Fibroblast of lung (primary cell): ENCODE data around the gene ASTL. TPM values are rescaled to one million over a fixed set of nuclear protein-coding genes. Genes with fewer than 3 reads are reported as not detected.

ENCODE experiments used
- DNase-seq, 2 donors: peaks; one replicate each; pipeline versions ENCODE4 v3.0.0 to v3.0.0-alpha.2; 2010; ENCODE audit warnings: low read depth in 2 of 2
- H2AFZ ChIP-seq: 2 replicates; pipeline ENCODE4 v1.5.1; 2012; ENCODE audit warnings: low read length, control low read depth, inconsistent platforms
- H3K27ac ChIP-seq: 2 replicates; pipeline ENCODE4 v1.5.1; 2011; ENCODE audit warnings: low read length, control low read depth; ENCODE audit not compliant: insufficient read depth
- H3K27me3 ChIP-seq: 2 replicates; pipeline ENCODE4 v1.5.1; 2011; ENCODE audit warnings: mild to moderate bottlenecking, low read length; ENCODE audit not compliant: control insufficient read depth, insufficient read depth
- H3K36me3 ChIP-seq: 2 replicates; pipeline ENCODE4 v1.5.1; 2011; ENCODE audit warnings: low read length; ENCODE audit not compliant: control insufficient read depth, insufficient read depth
- H3K4me1 ChIP-seq: 2 replicates; pipeline ENCODE4 v1.5.1; 2011; ENCODE audit warnings: low read length; ENCODE audit not compliant: control insufficient read depth, insufficient read depth; ENCODE audit errors: extremely low read depth
- H3K4me2 ChIP-seq: 2 replicates; pipeline ENCODE4 v1.5.1; 2011; ENCODE audit warnings: low read length, control low read depth; ENCODE audit not compliant: insufficient read depth; ENCODE audit errors: extremely low read depth
- H3K4me3 ChIP-seq, 4 experiments: fragments of 200-600 bp in 1 of 4; sonication (generic) in 1 of 4; replicated peaks in 1 of 4; 2 replicates each; pipeline ENCODE4 v1.5.1; 2011 to 2016; ENCODE audit warnings: low read length in 4 of 4, low read depth in 3 of 4, mild to moderate bottlenecking in 3 of 4, control low read depth in 2 of 4, inconsistent platforms in 1 of 4, mixed read lengths in 1 of 4; ENCODE audit not compliant: insufficient read depth in 1 of 4; ENCODE audit errors: control extremely low read depth in 1 of 4
- H3K79me2 ChIP-seq: 2 replicates; pipeline ENCODE4 v1.5.1; 2012; ENCODE audit warnings: mild to moderate bottlenecking, low read length, inconsistent platforms; ENCODE audit not compliant: control insufficient read depth, insufficient read depth
- H3K9ac ChIP-seq: 2 replicates; pipeline ENCODE4 v1.5.1; 2011; ENCODE audit warnings: mild to moderate bottlenecking, low read length, control low read depth; ENCODE audit not compliant: insufficient read depth
- H3K9me3 ChIP-seq: 2 replicates; pipeline ENCODE4 v1.5.1; 2012; ENCODE audit warnings: low read depth, low read length; ENCODE audit not compliant: control insufficient read depth, insufficient read depth
- H4K20me1 ChIP-seq: 2 replicates; pipeline ENCODE4 v1.5.1; 2011; ENCODE audit warnings: low read length; ENCODE audit not compliant: control insufficient read depth, insufficient read depth; ENCODE audit errors: extremely low read depth
- EZH2 ChIP-seq: IDR thresholded peaks from 2 replicates; pipeline ENCODE4 v1.5.1; 2012; ENCODE audit warnings: low read length, control low read depth, mild to moderate bottlenecking; ENCODE audit errors: missing control alignments
- polyA plus RNA-seq, 2 donors: library from polyadenylated mRNA; depleted of rRNA in 1 of 2; stranded (reverse) in 1 of 2; unstranded in 1 of 2; fragments of >200 nt; gene quantifications; 2 replicates each; pipeline ENCODE4 v1.2.1, GENCODE V29; 2011 to 2012; ENCODE audit warnings: missing spikeins in 1 of 2
- total RNA-seq: library from RNA; depleted of rRNA; stranded (reverse); fragments of >200 nt; gene quantifications from 2 replicates; pipeline ENCODE4 v1.2.1, GENCODE V29; 2014
- TF ChIP-seq, protein P1 (sequence below), 2 donors: IDR thresholded peaks in 1 of 2; conservative IDR thresholded peaks in 1 of 2; 1 replicate in 1 of 2; 2 replicates in 1 of 2; pipeline ENCODE4 v1.5.1; 2011 to 2012; ENCODE audit warnings: low read length in 2 of 2, control low read depth in 1 of 2, inconsistent platforms in 1 of 2, low read depth in 1 of 2, mild to moderate bottlenecking in 1 of 2

ASTL gene
- total and polyA plus RNA-seq, 2 donors (not counting 1 experiment from before 2014, with no cell fraction given) = not detected

DNA sequence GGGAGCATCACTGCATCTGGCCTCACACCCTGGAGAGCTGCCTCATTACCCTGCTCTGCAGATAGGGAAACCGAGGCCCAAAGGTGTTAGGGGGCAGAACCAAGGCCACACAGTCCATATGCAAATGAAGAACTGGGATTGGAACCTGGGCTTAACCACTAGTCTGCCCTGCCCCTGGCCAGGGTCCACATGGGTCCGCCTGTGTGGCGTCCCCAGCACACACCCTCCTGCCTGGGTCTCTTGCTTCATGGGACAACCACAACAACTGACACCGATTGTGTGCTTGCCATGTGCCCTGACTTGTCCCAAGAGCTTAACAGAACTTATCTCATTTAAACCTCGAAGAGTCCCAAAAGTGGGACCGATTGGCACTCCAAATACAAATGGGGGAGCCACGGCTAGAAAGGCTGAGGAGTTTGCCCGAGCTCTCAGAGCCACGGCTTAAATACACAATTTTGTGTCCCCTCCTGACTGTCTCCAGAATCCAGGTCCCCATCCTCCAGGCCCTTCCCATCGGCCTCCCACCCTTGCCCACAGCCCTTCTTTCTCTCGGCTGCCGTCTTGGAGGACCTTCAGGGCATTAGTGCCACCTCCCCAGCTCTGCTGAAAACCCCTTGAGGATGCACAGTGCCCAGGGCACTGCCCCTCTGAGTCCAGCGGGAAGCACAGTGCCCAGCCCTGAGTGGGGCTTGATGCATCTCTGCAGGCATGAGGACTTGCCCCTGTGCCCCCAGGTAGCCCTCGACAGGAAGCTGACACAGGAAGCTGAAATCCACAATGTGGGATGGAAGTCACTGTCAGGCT lies 12.7 kb upstream of the ASTL start:
- TF ChIP-seq, protein P1, sequence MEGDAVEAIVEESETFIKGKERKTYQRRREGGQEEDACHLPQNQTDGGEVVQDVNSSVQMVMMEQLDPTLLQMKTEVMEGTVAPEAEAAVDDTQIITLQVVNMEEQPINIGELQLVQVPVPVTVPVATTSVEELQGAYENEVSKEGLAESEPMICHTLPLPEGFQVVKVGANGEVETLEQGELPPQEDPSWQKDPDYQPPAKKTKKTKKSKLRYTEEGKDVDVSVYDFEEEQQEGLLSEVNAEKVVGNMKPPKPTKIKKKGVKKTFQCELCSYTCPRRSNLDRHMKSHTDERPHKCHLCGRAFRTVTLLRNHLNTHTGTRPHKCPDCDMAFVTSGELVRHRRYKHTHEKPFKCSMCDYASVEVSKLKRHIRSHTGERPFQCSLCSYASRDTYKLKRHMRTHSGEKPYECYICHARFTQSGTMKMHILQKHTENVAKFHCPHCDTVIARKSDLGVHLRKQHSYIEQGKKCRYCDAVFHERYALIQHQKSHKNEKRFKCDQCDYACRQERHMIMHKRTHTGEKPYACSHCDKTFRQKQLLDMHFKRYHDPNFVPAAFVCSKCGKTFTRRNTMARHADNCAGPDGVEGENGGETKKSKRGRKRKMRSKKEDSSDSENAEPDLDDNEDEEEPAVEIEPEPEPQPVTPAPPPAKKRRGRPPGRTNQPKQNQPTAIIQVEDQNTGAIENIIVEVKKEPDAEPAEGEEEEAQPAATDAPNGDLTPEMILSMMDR (conservative IDR thresholded peaks at IDR 0.05 in 1 of 2, IDR thresholded peaks at IDR 0.05 in 1 of 2; ENCODE audit: low read depth in 1 of 2, low read length in 2 of 2) = no peak
- no peak for TF ChIP-seq EZH2
- H3K36me3 ChIP-seq = no peaks in the 10 kb centered on the region
- H3K27ac ChIP-seq = no peak overlapping the region
- peaks cover 4% of the 10 kb centered on the region for H3K4me1 ChIP-seq
- H3K9me3 ChIP-seq = no peaks in the 10 kb centered on the region
- no peaks in the 10 kb centered on the region for H4K20me1 ChIP-seq
- no peak overlapping the region for H3K4me2 ChIP-seq
- no peaks in the 10 kb centered on the region for H3K79me2 ChIP-seq
- no peak for DNase-seq
- H3K4me3 ChIP-seq = no peak overlapping the region
- H3K9ac ChIP-seq = no peak overlapping the region
- H2AFZ ChIP-seq = no peak overlapping the region
- H3K27me3 ChIP-seq = peaks cover 4% of the 10 kb centered on the region

DNA sequence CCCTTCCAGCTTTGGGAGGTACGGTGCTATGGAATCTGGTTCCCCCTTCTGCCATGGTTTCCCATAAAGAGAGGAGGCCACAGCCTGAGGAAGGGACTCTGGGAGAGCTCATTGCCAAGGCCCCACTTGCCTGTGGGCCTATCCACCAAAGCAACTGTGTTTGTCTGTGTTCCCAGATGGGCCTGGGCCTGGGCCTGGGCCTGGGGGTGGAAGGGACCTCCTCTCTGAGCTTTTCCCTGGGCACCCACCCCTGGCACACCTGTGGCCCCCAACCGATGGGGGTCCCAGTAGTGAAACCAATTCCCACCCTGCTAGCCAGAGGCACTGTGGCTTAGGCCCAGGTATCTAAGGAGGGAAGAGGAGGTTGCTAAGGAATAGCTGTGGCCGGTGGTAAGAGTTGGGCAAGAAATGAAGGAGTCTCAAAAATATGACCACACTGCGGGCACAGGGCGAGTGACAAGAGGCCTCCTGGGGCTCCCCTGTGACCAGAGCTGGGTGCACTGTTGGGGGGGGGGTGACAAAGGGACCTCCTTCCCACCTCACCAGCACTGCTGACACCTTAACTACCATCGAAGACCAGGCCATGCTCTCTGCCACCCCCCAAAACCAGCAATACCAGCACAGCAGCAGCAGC lies 11.8 kb upstream of the ASTL start:
- no peak overlapping the region for H2AFZ ChIP-seq
- no peaks in the 10 kb centered on the region for H3K36me3 ChIP-seq
- peaks cover 4% of the 10 kb centered on the region for H3K4me1 ChIP-seq
- no peak for DNase-seq
- peaks cover 4% of the 10 kb centered on the region for H3K27me3 ChIP-seq
- no peak overlapping the region for H3K4me2 ChIP-seq
- TF ChIP-seq, protein P1 (conservative IDR thresholded peaks at IDR 0.05 in 1 of 2, IDR thresholded peaks at IDR 0.05 in 1 of 2; ENCODE audit: low read depth in 1 of 2, low read length in 2 of 2) = no peak
- TF ChIP-seq EZH2 = no peak
- no peaks in the 10 kb centered on the region for H4K20me1 ChIP-seq
- no peaks in the 10 kb centered on the region for H3K79me2 ChIP-seq
- H3K27ac ChIP-seq = no peak overlapping the region
- H3K9ac ChIP-seq = no peak overlapping the region
- H3K4me3 ChIP-seq = no peak overlapping the region
- H3K9me3 ChIP-seq = no peaks in the 10 kb centered on the region

DNA sequence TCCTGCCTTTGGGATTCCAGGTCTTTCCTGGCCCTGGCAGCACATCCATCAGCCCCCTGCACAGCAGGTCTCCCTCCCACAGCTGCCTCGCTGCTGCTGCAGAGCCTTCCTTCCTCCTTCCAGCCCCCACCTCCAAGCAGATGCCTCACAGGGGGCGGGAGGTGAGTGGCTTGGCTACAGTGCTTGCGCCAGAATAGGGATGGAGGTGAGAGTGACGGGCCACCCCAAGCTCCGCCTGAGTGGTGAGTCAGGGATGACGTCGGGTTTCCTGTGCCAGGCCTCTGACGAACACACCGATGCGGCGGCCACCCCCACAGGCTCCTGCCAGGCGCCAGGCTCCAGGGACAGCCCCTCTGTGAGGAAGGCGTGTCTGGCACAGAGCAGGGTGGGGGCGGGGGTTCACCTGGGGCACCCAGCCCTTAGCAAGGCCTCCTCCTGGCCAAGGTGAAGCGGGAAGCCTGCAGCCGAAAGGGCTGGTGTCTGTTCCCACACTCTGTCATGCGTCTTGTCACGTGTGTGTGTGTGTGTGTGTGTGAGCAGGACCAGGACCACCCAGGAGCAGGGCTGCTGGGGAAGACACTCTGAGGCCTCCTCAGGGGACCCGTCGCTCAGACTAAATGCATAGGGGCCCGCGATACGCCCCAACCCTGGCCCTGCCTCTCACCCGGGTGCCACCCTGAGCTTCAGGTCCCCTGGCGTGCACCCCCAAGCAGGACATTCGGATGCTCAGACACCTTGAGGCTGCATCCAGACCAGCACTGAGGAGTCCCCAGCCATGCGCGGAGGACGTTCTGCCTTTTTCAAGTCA lies 10.3 kb upstream of the ASTL start:
- Histone ChIP-seq H3K9ac (no peak overlapping the region), H3K4me2 (no peak overlapping the region), H2AFZ (peak overlapping the region; percentile 60), H3K9me3 (no peaks in the 10 kb centered on the region), H3K4me3 (no peak overlapping the region), H4K20me1 (no peaks in the 10 kb centered on the region), H3K4me1 (peaks cover 4% of the 10 kb centered on the region), H3K27me3 (no peaks in the 10 kb centered on the region), H3K36me3 (no peaks in the 10 kb centered on the region), H3K79me2 (no peaks in the 10 kb centered on the region), H3K27ac (peak overlapping the region; percentile 16)
- peak; percentile 90 to 94 for DNase-seq
- TF ChIP-seq EZH2 = no peak
- TF ChIP-seq, protein P1 (conservative IDR thresholded peaks at IDR 0.05 in 1 of 2, IDR thresholded peaks at IDR 0.05 in 1 of 2; ENCODE audit: low read depth in 1 of 2, low read length in 2 of 2) = no peak
